Measurements from ENCODE around the gene ACOX3.

The ACOX3 gene

DNA sequence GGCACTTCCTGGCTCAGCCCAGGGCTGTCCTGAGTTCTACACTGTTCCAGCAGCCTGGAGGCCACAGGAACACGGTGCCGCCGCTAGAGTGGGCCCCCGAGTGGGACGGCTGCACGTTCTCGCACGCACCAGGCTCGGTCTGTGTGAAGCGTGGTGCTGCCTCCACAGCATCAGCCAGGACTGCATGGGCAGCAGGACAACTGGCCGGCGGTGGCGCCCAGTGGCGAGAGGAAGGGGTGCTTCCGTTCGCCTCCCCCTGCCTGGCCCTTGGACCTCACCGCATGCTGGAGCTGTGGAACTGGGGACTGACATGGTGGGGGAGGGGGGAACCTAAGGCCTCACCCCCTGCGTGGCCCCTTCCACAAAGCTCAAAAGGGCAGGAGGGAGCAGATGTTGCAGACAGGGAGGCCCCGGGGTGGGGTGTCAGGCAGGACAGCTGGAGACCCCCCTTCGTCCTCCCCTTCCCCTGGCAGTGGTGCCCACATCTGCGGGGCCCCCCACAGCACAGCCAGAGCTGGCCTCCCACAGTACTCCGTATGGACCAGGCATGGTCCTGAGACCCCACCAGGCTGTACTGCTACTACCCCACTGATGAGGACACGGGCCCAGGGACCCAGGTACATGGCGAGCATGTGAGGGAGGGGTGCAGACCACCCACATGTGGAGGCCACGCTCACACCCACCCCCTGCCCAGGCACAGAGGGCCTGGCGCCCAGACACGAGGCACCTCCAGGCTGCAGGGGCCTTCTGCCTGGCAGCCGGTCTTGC lies 58.5 kb downstream of the ACOX3 start:
- DNase-seq (ENCODE audit: low spot score), result no peak
- in situ Hi-C loops (cut with MboI; ENCODE audit: low sequenced_read_pairs, unreplicated experiment), result no loop called here
- TF ChIP-seq, protein P1, sequence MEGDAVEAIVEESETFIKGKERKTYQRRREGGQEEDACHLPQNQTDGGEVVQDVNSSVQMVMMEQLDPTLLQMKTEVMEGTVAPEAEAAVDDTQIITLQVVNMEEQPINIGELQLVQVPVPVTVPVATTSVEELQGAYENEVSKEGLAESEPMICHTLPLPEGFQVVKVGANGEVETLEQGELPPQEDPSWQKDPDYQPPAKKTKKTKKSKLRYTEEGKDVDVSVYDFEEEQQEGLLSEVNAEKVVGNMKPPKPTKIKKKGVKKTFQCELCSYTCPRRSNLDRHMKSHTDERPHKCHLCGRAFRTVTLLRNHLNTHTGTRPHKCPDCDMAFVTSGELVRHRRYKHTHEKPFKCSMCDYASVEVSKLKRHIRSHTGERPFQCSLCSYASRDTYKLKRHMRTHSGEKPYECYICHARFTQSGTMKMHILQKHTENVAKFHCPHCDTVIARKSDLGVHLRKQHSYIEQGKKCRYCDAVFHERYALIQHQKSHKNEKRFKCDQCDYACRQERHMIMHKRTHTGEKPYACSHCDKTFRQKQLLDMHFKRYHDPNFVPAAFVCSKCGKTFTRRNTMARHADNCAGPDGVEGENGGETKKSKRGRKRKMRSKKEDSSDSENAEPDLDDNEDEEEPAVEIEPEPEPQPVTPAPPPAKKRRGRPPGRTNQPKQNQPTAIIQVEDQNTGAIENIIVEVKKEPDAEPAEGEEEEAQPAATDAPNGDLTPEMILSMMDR (IDR thresholded peaks at IDR 0.05; ENCODE audit: borderline replicate concordance, control extremely low read depth, extremely low read depth, insufficient read depth, missing control alignments), result no peak

DNA sequence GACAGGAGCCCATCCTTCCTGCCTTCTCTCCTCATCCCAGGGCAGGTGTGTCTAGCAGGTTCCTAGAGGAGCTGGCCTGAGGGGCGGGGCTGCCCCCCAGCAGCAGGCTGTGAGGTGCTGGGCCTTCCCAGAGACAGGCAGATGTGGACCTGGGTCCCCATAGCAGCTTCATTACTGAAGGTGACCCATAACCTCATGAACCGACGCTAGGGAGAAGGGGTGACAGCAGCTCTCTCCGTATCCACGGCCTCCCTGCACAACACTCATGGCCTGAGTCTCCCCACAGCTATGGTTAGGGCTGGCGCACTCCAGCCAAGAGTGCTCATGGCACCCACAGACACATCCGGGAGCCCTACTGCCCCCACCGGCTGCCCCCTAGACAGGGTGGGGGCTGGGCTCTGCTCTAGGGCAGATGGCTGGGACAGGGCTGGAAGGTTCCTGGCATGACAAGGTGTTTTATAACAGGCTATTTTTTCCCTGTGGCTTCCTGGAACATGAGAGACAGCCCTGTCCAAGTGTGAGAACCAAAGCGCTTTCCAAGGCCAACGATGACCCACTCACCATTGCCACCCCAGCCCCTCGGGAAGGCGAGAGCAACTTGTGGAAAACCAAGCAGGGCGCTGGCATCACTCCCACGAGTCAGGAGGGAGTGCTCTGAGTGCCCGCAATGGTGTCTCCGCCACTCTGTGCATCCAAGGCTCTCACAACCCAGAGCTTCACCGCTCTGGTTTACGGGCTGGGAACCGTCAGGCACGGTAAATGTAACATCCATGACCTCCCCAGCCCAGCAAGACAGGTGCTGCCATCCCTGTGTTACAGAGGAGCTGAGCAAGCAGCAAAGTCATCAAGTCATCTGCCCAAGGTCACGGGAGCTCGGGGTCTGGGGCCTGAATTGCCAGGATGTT lies 59.8 kb downstream of the ACOX3 start:
- in situ Hi-C loops (cut with MboI; ENCODE audit: low sequenced_read_pairs, unreplicated experiment), result no loop called here

DNA sequence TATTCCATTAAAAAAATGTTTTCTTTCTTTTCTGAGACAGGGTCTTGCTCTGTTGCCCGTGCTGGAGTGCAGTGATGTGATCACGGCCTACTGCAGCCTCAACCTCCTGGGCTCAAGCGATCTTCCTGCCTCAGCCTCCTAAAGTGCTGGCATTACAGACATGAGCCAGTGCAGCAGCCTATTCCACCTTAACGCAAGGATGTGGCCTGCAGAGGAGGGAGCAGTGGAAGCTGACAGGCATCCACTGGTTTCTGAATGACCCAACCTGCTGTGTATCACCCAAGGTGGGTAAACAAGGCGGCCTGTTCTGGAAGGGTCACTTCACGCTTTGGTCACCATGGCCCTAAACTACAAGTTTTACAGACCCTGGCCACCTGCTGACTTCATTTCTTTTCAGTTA lies 60.8 kb downstream of the ACOX3 start:
- DNase-seq (ENCODE audit: low spot score), result no peak
- TF ChIP-seq, protein P1 (IDR thresholded peaks at IDR 0.05; ENCODE audit: borderline replicate concordance, control extremely low read depth, extremely low read depth, insufficient read depth, missing control alignments), result no peak
- in situ Hi-C loops (cut with MboI; ENCODE audit: low sequenced_read_pairs, unreplicated experiment), result no loop called here

More for the DNA sequence above, 59.8 kb downstream of the ACOX3 start:
- DNase-seq (ENCODE audit: low spot score), result no peak
- TF ChIP-seq, protein P1 (IDR thresholded peaks at IDR 0.05; ENCODE audit: borderline replicate concordance, control extremely low read depth, extremely low read depth, insufficient read depth, missing control alignments), result no peak

DNA sequence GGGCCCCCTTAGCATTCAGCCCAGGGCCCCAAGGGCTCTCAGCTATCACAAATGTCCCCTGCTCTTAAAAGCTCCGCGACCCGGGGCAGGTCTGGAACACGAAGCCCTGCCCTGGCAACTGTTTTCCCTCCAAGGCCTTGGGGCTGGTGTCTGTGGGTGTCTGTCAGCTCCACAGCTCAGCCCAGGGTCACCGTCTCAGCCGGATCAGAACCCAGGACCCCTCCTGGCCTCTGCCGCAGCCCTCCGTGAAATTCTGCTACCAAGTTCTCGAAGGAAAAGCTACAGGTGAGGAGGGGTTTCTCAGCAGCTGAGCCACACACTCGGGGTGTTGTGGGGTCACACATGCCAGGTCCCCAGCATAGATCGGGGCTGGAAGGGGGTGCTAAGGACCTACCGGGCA lies 61.2 kb downstream of the ACOX3 start:
- DNase-seq (ENCODE audit: low spot score), result no peak
- in situ Hi-C loops (cut with MboI; ENCODE audit: low sequenced_read_pairs, unreplicated experiment), result no loop called here
- TF ChIP-seq, protein P1 (IDR thresholded peaks at IDR 0.05; ENCODE audit: borderline replicate concordance, control extremely low read depth, extremely low read depth, insufficient read depth, missing control alignments), result no peak

DNA sequence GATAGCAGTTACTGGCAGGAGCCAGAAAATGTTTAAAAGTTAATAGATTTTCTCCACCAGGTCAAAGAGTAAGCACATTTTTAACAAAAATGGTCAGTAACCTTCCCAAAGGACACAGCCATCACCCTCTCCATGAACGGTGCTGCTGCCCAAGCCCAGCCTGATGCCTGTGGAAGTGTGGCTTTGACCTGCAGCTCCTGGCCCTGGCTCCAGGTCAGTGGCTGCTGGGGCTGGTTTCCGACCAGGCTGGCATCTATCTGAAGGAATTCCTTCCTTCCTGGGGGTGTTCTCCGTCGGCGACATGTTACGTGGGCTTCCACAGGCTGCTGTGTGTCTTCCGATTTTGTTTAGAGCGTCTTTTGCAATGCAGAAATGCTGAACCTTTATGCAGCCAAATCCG lies 61.7 kb downstream of the ACOX3 start:
- DNase-seq (ENCODE audit: low spot score), result no peak
- TF ChIP-seq, protein P1 (IDR thresholded peaks at IDR 0.05; ENCODE audit: borderline replicate concordance, control extremely low read depth, extremely low read depth, insufficient read depth, missing control alignments), result no peak
- in situ Hi-C loops (cut with MboI; ENCODE audit: low sequenced_read_pairs, unreplicated experiment), result no loop called here

DNA sequence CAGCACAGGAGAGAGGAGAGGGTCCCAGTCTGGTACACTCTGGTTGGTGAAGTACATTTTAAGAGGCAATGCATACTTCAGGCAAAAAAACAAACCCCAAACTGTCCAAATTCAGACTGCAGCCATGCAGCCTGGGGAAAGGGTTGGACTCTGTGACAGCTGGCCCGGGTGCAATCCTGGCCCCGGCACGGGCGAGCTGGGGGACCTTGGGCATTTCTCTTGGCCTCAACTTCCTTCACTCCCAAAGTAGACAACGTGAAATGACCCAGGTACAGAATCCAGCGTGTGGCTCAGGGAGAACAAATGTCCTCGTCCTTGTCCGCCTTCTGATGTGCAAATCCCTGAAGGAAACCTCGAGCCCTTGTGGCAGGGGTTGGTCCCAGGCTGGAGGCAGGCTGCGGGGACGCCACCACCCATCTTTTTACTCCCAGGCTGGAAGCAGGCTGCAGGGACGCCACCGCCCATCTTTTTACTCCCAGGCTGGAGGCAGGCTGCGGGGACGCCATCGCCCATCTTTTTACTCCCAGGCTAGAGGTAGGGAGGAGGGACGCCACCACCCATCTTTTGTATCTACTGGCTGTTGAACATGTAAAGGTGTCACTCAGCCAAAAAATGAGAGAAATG lies 62.3 kb downstream of the ACOX3 start:
- TF ChIP-seq, protein P1 (IDR thresholded peaks at IDR 0.05; ENCODE audit: borderline replicate concordance, control extremely low read depth, extremely low read depth, insufficient read depth, missing control alignments), result no peak
- in situ Hi-C loops (cut with MboI; ENCODE audit: low sequenced_read_pairs, unreplicated experiment), result no loop called here
- no peak for DNase-seq (ENCODE audit: low spot score)
